Measurements from ENCODE around the gene TEX35.

DNA sequence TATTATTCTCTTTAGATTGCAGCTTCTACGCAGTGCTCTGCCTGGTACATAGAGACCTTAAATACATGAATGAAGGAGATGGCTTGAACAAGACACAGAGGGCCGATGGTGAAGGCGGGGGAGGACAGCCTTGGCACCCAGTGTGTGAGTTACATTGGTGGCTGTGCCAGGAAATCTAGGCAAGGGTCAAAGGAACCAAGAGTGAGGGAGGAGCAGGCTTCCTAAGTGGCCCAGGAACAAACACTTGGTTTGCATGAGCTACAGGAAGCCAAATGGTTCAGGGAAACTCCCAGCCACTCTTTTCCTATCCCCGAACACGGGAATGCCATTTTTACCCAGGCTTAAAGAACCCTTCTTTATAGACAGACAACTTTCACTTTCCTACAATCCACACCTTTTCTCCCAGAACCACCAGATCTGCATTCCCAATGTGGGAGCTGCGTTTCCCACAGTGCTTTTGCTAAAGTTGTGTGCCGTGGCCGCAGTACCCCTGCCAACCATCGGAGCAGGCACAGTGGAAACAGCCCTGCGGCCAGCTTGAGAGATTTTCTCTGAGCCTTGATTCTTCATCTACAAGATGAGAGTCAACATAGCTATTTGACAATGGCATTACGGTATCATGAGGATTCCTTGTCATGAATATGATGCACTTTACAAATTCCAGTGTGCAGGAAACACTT lies 12.7 kb upstream of the TEX35 start:
- TF ChIP-seq, protein P1, sequence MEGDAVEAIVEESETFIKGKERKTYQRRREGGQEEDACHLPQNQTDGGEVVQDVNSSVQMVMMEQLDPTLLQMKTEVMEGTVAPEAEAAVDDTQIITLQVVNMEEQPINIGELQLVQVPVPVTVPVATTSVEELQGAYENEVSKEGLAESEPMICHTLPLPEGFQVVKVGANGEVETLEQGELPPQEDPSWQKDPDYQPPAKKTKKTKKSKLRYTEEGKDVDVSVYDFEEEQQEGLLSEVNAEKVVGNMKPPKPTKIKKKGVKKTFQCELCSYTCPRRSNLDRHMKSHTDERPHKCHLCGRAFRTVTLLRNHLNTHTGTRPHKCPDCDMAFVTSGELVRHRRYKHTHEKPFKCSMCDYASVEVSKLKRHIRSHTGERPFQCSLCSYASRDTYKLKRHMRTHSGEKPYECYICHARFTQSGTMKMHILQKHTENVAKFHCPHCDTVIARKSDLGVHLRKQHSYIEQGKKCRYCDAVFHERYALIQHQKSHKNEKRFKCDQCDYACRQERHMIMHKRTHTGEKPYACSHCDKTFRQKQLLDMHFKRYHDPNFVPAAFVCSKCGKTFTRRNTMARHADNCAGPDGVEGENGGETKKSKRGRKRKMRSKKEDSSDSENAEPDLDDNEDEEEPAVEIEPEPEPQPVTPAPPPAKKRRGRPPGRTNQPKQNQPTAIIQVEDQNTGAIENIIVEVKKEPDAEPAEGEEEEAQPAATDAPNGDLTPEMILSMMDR (IDR thresholded peaks at IDR 0.05) = peak in 2 of 12 donors; percentile 9 to 15
- TF ChIP-seq POLR2A (IDR thresholded peaks at IDR 0.05) = no peak

Measured in heart left ventricle (tissue), 13 donors.